Measurements from ENCODE around the gene INPP5E.

DNA sequence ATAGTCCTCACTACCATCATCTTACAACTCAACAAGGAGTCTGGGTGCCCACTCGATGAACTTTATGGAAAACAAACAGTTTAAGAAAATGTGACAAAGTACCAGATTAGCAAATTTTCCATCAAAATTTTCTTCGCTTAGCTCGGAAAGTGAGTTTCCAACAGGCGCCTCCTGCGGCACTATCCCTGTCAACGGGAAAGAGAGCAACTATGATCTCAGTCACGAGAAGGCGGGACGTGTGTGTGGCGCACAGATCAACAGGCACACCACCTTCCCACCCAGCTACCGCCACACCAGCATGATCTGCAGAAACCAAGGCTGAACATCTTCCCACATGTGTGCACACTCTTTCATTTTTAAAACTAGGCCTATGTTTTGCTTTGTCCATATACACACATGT, 13.7 kb upstream of the INPP5E start:
- no peak for TF ChIP-seq CTCF (conservative IDR thresholded peaks at IDR 0.05)
- TF ChIP-seq EZH2 (IDR thresholded peaks at IDR 0.05; ENCODE audit: low read depth): no peak

Measured in PC-9 (cell line).